Left ventricle myocardium inferior (tissue), 1 donor: ENCODE data around the gene SHISA9. TPM values are rescaled to one million over a fixed set of nuclear protein-coding genes. Genes with fewer than 3 reads are reported as not detected.

ENCODE experiments used
- DNase-seq: peaks from one replicate; pipeline ENCODE4 v3.0.0-alpha.2; 2020
- H3K27ac ChIP-seq: fragments of 200-600 bp; replicated peaks from 2 replicates; pipeline ENCODE4 v1.8.0; 2021
- H3K27me3 ChIP-seq: fragments of 200-600 bp; 2 replicates; pipeline ENCODE4 v1.8.0; 2021; ENCODE audit warnings: low read depth
- H3K36me3 ChIP-seq: fragments of 200-600 bp; 2 replicates; pipeline ENCODE4 v1.8.0; 2021
- H3K4me1 ChIP-seq: fragments of 200-600 bp; 2 replicates; pipeline ENCODE4 v1.8.0; 2021
- H3K4me3 ChIP-seq: fragments of 200-600 bp; 2 replicates; pipeline ENCODE4 v1.8.0; 2021; ENCODE audit warnings: mild to moderate bottlenecking, moderate library complexity
- H3K9me3 ChIP-seq: fragments of 200-600 bp; replicated peaks from 2 replicates; pipeline ENCODE4 v1.8.0; 2021
- intact Hi-C: fragments of 100-400 bp; cut with micrococcal nuclease; formaldehyde crosslinking; loops from one replicate; pipeline ENCODE4 v1.11.0; 2022
- total RNA-seq: library from RNA; stranded (reverse); fragmentation: NEBNext Ultra II Directional; extraction: Animal tissue kit (Norgen Biotek cat#: 25700); gene quantifications from one replicate; pipeline ENCODE4 v1.2.1, GENCODE V29; 2021
- TF ChIP-seq, protein P1 (sequence below): fragments of 200-600 bp; IDR thresholded peaks from 2 replicates; pipeline ENCODE4 v1.8.0; 2021; ENCODE audit warnings: antibody characterized with exemption, mild to moderate bottlenecking, borderline replicate concordance
- donor health status: DM: no; HTN: yes; CAD: no; lungs with severe emphysema.

The SHISA9 gene
- total RNA-seq, 1 donor from 2014 or later = 0.30 TPM

DNA sequence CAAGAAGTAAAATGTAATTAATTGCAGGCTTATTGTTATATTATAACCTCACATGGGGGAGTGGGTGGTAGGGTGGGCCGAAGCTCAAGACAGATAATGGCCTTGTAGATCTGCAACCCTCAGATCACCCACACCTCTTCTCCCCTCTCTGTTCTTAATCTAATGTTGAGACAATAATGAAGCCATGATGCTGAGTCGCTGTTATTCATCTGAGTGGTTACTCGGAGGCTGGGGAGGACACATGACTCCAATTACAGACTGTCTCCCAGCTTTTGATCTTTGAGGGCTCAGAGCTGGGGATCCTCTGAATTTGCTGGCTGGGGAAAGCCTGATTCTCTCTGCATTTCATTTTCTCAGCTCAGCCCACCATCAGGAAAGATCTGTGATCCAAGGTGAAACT lies 275.3 kb downstream of the SHISA9 start:
- Histone ChIP-seq H3K27me3 (peaks cover 17% of the 10 kb centered on the region), H3K4me1 (no peaks in the 10 kb centered on the region), H3K4me3 (no peak overlapping the region), H3K9me3 (no peaks in the 10 kb centered on the region), H3K36me3 (no peaks in the 10 kb centered on the region), H3K27ac (no peak overlapping the region)
- DNase-seq = no peak
- TF ChIP-seq, protein P1, sequence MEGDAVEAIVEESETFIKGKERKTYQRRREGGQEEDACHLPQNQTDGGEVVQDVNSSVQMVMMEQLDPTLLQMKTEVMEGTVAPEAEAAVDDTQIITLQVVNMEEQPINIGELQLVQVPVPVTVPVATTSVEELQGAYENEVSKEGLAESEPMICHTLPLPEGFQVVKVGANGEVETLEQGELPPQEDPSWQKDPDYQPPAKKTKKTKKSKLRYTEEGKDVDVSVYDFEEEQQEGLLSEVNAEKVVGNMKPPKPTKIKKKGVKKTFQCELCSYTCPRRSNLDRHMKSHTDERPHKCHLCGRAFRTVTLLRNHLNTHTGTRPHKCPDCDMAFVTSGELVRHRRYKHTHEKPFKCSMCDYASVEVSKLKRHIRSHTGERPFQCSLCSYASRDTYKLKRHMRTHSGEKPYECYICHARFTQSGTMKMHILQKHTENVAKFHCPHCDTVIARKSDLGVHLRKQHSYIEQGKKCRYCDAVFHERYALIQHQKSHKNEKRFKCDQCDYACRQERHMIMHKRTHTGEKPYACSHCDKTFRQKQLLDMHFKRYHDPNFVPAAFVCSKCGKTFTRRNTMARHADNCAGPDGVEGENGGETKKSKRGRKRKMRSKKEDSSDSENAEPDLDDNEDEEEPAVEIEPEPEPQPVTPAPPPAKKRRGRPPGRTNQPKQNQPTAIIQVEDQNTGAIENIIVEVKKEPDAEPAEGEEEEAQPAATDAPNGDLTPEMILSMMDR = no peak
- intact Hi-C loops = no loop called here

DNA sequence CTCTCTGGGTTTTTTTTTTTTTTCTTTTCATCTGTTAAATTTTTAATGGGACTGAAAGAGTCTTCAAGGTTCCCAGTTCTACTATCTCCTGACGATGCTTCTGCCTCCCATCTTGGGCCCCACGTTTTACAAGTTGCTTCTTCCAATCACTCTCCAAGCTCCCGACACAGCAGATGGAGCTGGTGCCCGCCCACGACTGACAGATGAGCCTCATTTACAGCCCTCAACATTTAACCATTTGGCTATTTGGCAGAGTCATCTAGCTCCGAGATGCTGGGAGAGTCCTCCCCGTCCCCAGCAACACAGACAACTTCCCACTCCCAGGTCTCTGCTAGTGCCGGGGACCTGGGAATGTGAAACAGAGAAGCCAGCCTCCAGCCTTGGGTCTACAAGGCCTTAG lies 276.9 kb downstream of the SHISA9 start:
- Histone ChIP-seq H3K4me1 (no peaks in the 10 kb centered on the region), H3K4me3 (no peak overlapping the region), H3K27ac (no peak overlapping the region), H3K27me3 (peaks cover 17% of the 10 kb centered on the region), H3K9me3 (peaks cover 7% of the 10 kb centered on the region), H3K36me3 (no peaks in the 10 kb centered on the region)
- DNase-seq = no peak
- TF ChIP-seq, protein P1 = no peak
- intact Hi-C loops = no loop called here

DNA sequence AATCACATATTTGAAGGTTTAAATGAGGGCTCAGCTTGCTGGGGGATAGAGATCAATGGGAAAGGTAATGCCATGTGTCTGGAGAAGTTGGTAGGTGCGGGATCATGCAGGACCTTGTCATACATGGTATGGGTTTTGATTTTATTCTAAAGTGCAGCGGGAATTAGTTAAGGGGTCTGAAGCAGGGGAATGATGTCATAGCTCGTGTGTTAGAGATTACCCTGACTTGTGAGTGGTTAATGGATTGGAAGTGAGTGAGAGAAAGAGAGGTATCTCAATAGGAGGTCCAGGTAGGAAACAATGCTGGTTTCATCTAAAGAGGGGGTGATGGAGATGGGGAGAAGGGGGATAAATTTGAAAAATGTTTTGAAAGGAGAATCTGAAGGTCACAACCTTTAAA lies 280.0 kb downstream of the SHISA9 start:
- H3K4me3 ChIP-seq = no peak overlapping the region
- H3K27me3 ChIP-seq = peaks cover 23% of the 10 kb centered on the region
- H3K36me3 ChIP-seq = no peaks in the 10 kb centered on the region
- no peak overlapping the region for H3K27ac ChIP-seq
- no peaks in the 10 kb centered on the region for H3K4me1 ChIP-seq
- DNase-seq = no peak
- intact Hi-C loops = no loop called here
- TF ChIP-seq, protein P1 = no peak
- peaks cover 16% of the 10 kb centered on the region for H3K9me3 ChIP-seq

DNA sequence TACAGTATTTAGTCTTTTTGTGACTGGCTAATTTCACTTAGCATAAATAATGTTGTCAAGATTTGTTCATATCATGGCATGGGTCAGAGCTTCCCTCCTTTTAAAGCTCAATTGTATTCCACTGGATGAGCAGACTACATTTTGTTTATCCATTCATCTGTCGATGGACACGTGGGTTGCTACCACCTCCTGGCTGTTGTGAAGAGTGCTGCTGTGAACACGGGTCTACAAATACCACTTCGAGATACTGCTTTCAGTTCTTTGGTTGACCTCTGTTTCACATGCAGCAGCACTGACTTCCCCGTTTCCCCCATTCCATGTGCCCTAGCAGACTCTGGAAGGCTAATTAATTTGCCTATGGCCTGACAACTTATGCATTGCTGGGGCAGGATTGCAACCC lies 285.4 kb downstream of the SHISA9 start:
- TF ChIP-seq, protein P1 = no peak
- H3K27me3 ChIP-seq = peaks cover 18% of the 10 kb centered on the region
- no peaks in the 10 kb centered on the region for H3K4me1 ChIP-seq
- no peak overlapping the region for H3K27ac ChIP-seq
- peaks cover 16% of the 10 kb centered on the region for H3K9me3 ChIP-seq
- intact Hi-C loops = no loop called here
- DNase-seq = no peak
- H3K4me3 ChIP-seq = no peak overlapping the region
- no peaks in the 10 kb centered on the region for H3K36me3 ChIP-seq

DNA sequence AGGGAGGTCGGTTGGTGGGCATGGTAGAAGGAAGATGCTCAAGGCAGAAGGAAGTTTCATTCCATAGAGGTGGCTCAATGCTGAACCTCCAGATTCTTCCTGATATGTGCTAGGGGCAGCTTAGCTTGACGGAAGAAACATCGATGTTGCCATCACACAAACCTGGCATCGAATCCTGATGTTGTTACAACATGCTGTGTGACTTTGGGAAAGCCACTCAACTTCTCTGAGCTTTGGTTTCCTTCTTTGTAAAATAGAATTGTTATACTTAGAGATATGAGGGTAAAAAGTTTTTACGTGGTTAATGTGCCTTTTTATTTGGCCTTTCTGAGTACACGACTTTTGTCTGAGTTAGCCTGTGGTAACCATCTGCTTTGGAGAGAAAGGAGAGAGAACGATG lies 287.9 kb downstream of the SHISA9 start:
- DNase-seq = no peak

More for the DNA sequence above, 287.9 kb downstream of the SHISA9 start:
- Histone ChIP-seq H3K4me1 (no peaks in the 10 kb centered on the region), H3K9me3 (peaks cover 8% of the 10 kb centered on the region), H3K27ac (no peak overlapping the region), H3K27me3 (peaks cover 12% of the 10 kb centered on the region), H3K4me3 (no peak overlapping the region), H3K36me3 (no peaks in the 10 kb centered on the region)
- intact Hi-C loops = no loop called here
- TF ChIP-seq, protein P1 = no peak
